Breast epithelium (tissue), 4 donors: ENCODE data around the gene GPC6. TPM values are rescaled to one million over a fixed set of nuclear protein-coding genes. Genes with fewer than 3 reads are reported as not detected.

ENCODE experiments used
- DNase-seq, 2 donors: peaks; one replicate each; pipeline ENCODE4 v3.0.0-alpha.2; 2019; ENCODE audit warnings: low spot score in 2 of 2
- H3K27ac ChIP-seq, 2 donors: fragments of 200-600 bp; sonication (generic) in 1 of 2; one replicate each; pipeline ENCODE4 v1.5.1; 2016 to 2019; ENCODE audit warnings: mild to moderate bottlenecking in 1 of 2
- H3K27me3 ChIP-seq, 2 donors: fragments of 200-600 bp; sonication (generic) in 1 of 2; one replicate each; pipeline versions ENCODE4 v1.5.1 to v1.6.0; 2017 to 2019; ENCODE audit warnings: control low read depth in 1 of 2, mild to moderate bottlenecking in 1 of 2
- H3K36me3 ChIP-seq: fragments of 200-600 bp; one replicate; pipeline ENCODE4 v1.5.1; 2019
- H3K4me1 ChIP-seq, 2 donors: fragments of 200-600 bp; sonication (generic); one replicate each; pipeline ENCODE4 v1.5.1; 2016 to 2019; ENCODE audit warnings: control low read depth in 1 of 2
- H3K4me3 ChIP-seq, 3 donors: fragments of 200-600 bp; sonication (generic); 1 replicate in 2 of 3; 2 replicates in 1 of 3; pipeline ENCODE4 v1.5.1; 2016 to 2019; ENCODE audit warnings: mild to moderate bottlenecking in 3 of 3, moderate library complexity in 2 of 3
- H3K9me3 ChIP-seq, 2 donors: fragments of 200-600 bp; sonication (generic) in 1 of 2; one replicate each; pipeline ENCODE4 v1.5.1; 2016 to 2019; ENCODE audit warnings: control low read depth in 1 of 2
- POLR2A ChIP-seq: fragments of 450-650 bp; IDR thresholded peaks from one replicate; pipeline ENCODE4 v1.6.1; 2016; ENCODE audit warnings: antibody characterized with exemption, mild to moderate bottlenecking, moderate library complexity
- POLR2AphosphoS5 ChIP-seq, 3 donors: sonication (generic); formaldehyde crosslinking; IDR thresholded peaks; one replicate each; pipeline ENCODE4 v1.6.1; 2017; ENCODE audit warnings: antibody characterized with exemption in 3 of 3
- intact Hi-C: fragments of 100-400 bp; cut with DNase I; formaldehyde crosslinking; loops from one replicate; pipeline ENCODE4 v1.15.1; 2023; ENCODE audit warnings: low total_unique reads
- total RNA-seq, 3 donors: library from RNA; depleted of rRNA; stranded (reverse); fragments of >200 nt; gene quantifications; one replicate each; pipeline ENCODE4 v1.1.0, GENCODE V29; 2016
- TF ChIP-seq, protein P1 (sequence below), 3 donors: fragments of 450-650 bp; IDR thresholded peaks; one replicate each; pipeline ENCODE4 v1.5.1; 2016 to 2017; ENCODE audit warnings: antibody characterized with exemption in 3 of 3, mild to moderate bottlenecking in 3 of 3, moderate library complexity in 3 of 3

The GPC6 gene
- total RNA-seq, 3 donors from 2014 or later = 3.5 to 44.0 (median 4.9) TPM

DNA sequence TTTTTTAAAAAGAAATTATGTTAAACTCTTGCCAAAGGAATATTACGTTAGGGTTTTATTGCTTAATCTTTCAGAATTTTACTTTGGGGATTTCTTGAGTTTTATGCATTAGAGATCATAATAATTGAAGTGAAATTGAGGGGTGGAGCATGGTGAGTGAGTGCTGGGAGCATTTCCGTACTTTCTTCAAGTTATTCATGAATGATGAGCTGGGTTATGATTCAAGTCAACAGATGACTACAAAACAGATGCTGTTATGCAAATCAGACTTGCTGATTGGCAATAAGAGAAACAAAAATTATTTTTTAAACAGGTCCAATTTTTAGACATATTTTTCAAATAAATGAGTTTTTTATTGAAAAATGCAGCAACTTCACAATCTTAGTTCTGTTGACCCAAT is 748.6 kb downstream of the GPC6 start:
- no peak overlapping the region for H3K4me3 ChIP-seq
- intact Hi-C loops = no loop called here
- no peak for DNase-seq
- H3K27ac ChIP-seq = no peak overlapping the region
- H3K36me3 ChIP-seq = no peaks in the 10 kb centered on the region
- no peaks in the 10 kb centered on the region for H3K4me1 ChIP-seq
- H3K27me3 ChIP-seq = no peaks in the 10 kb centered on the region
- no peak for TF ChIP-seq POLR2A
- TF ChIP-seq, protein P1, sequence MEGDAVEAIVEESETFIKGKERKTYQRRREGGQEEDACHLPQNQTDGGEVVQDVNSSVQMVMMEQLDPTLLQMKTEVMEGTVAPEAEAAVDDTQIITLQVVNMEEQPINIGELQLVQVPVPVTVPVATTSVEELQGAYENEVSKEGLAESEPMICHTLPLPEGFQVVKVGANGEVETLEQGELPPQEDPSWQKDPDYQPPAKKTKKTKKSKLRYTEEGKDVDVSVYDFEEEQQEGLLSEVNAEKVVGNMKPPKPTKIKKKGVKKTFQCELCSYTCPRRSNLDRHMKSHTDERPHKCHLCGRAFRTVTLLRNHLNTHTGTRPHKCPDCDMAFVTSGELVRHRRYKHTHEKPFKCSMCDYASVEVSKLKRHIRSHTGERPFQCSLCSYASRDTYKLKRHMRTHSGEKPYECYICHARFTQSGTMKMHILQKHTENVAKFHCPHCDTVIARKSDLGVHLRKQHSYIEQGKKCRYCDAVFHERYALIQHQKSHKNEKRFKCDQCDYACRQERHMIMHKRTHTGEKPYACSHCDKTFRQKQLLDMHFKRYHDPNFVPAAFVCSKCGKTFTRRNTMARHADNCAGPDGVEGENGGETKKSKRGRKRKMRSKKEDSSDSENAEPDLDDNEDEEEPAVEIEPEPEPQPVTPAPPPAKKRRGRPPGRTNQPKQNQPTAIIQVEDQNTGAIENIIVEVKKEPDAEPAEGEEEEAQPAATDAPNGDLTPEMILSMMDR (IDR thresholded peaks at IDR 0.05) = no peak
- no peak for TF ChIP-seq POLR2AphosphoS5 (IDR thresholded peaks at IDR 0.05)
- no peaks in the 10 kb centered on the region for H3K9me3 ChIP-seq

DNA sequence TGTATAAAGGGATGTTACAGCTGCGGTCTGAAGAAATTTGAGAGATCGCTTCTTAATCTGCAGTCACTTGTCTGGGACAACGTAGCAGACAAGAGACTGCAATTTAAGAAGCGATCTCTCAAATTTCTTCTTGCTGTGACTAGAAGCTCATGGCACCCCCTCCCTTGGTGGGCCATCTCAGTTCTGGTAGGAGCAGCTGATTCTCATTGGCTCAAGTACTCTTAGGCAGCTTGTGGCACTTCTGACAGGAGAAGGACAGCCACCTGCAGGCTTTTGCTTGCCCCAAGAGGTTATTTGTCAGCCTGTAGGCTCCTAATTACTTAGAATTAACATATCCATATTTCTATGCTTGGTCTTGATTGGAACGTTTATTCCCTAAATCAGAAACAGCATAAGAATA is 749.9 kb downstream of the GPC6 start:
- DNase-seq = no peak
- TF ChIP-seq POLR2AphosphoS5 (IDR thresholded peaks at IDR 0.05) (no peak), POLR2A (no peak)
- TF ChIP-seq, protein P1 (IDR thresholded peaks at IDR 0.05) = no peak
- intact Hi-C loops = no loop called here
- Histone ChIP-seq H3K4me1 (no peaks in the 10 kb centered on the region), H3K9me3 (no peaks in the 10 kb centered on the region), H3K27me3 (no peaks in the 10 kb centered on the region), H3K4me3 (no peak overlapping the region), H3K36me3 (no peaks in the 10 kb centered on the region), H3K27ac (no peak overlapping the region)

DNA sequence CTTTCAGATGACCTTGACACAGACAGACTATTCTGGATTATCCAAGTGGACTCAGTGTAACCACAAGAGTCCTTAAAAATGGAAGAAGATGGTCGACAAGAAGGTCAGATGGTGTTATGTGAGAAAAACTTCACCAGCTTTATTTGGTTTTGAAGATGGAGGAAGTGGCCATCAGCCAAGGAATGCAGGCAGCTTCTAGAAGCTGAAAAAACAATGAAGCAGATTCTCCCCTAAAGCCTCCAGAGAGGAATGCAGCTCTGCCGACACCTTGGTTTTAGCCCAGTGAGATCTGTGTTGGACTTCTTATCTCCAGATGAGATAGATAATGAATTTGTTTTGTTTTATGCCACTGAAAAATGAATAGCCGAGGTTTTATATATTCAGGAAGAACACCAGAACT is 751.4 kb downstream of the GPC6 start:
- no peak for TF ChIP-seq POLR2A
- TF ChIP-seq, protein P1 (IDR thresholded peaks at IDR 0.05) = no peak
- no peak for TF ChIP-seq POLR2AphosphoS5 (IDR thresholded peaks at IDR 0.05)
- H3K4me3 ChIP-seq = no peak overlapping the region
- H3K27ac ChIP-seq = no peak overlapping the region
- no peaks in the 10 kb centered on the region for H3K36me3 ChIP-seq
- no peaks in the 10 kb centered on the region for H3K4me1 ChIP-seq
- no peaks in the 10 kb centered on the region for H3K27me3 ChIP-seq
- no peak for DNase-seq
- no peaks in the 10 kb centered on the region for H3K9me3 ChIP-seq
- intact Hi-C loops = no loop called here

DNA sequence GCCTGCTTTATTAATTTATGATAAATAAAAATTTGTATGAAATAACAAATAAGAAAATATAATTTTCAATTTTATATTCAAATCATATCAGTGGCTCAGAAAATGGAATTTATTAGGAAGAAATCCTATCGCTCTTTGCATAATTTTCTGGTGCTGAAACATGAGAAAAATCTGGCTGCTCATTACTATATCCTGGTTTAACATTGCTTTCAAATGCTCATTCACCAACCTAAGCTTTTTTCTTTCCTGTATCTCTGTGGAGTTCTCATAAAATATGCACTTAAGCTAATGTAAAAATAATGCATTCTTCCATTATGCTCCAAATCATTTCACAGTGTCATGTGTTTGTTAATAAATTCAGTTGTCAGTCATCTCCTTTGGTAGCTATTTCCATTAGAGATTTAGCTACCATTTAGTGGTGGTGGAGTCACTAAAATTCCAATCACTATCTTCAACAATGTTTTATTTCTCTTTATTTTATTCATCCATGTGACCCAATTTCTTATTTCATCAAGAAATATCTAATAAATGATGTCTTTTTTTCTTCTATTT is 754.9 kb downstream of the GPC6 start:
- Histone ChIP-seq H3K9me3 (no peaks in the 10 kb centered on the region), H3K4me3 (no peak overlapping the region), H3K4me1 (no peaks in the 10 kb centered on the region), H3K36me3 (no peaks in the 10 kb centered on the region), H3K27ac (no peak overlapping the region), H3K27me3 (no peaks in the 10 kb centered on the region)
- DNase-seq = no peak
- intact Hi-C loops = no loop called here
- TF ChIP-seq, protein P1 (IDR thresholded peaks at IDR 0.05) = no peak
- no peak for TF ChIP-seq POLR2A
- TF ChIP-seq POLR2AphosphoS5 (IDR thresholded peaks at IDR 0.05) = no peak

DNA sequence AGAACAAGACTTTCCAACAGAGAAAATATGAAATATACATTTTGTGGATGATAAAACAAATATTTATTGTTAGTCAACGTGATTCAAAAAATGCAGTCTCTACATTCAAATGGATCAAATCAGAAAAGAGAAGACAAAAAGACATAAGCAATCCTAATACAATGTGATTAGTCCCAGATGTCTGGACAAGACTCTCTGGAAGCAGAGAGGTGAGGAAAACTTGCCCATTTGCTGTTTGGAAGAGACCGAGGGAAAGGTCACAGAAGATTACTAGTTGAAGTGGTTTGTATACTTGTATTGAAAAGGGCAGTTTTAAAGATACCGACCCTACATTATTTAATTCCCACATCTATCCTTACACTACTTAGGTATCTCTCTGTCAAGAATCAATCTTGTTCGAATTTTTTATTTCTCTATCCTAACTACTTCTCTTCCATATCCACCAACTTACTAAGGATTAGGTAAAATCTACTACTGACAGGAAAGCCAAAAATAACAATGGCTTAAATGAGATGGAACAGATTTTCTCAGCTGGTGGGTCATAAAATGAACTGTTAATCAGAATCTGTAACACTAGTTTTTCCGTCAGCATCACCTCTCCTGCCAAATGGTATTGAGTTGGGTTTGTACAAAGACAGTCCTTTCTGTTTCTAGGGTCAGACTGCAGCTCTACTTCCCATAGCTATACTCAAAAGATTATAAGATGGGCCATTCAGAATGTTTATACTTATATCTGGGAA is 755.7 kb downstream of the GPC6 start:
- TF ChIP-seq, protein P1 (IDR thresholded peaks at IDR 0.05) = no peak
- TF ChIP-seq POLR2A (no peak), POLR2AphosphoS5 (IDR thresholded peaks at IDR 0.05) (no peak)
- no peaks in the 10 kb centered on the region for H3K27me3 ChIP-seq
- no peaks in the 10 kb centered on the region for H3K36me3 ChIP-seq
- no peak overlapping the region for H3K27ac ChIP-seq
- intact Hi-C loops = no loop called here
- no peak for DNase-seq
- no peak overlapping the region for H3K4me3 ChIP-seq
- H3K9me3 ChIP-seq = no peaks in the 10 kb centered on the region
- no peaks in the 10 kb centered on the region for H3K4me1 ChIP-seq
